K562 (cell line): ENCODE data around the gene HMGXB3. TPM values are rescaled to one million over a fixed set of nuclear protein-coding genes. Genes with fewer than 3 reads are reported as not detected.

ENCODE experiments used
- AFF1 ChIP-seq, 2 experiments: fragments of 450-650 bp; IDR thresholded peaks; 2 replicates each; pipeline ENCODE4 v1.6.1; 2018; ENCODE audit warnings: mild to moderate bottlenecking in 2 of 2, low read depth in 1 of 2; ENCODE audit not compliant: partially characterized antibody in 2 of 2
- CBX5 ChIP-seq: IDR thresholded peaks from 2 replicates; pipeline ENCODE4 v1.6.1; 2014; ENCODE audit warnings: low read depth, borderline replicate concordance
- COPS2 ChIP-seq: fragments of 450-650 bp; conservative IDR thresholded peaks from 2 replicates; pipeline ENCODE4 v1.6.1; 2016; ENCODE audit warnings: mild to moderate bottlenecking, moderate library complexity
- FOXK2 ChIP-seq, 2 experiments: fragments of 450-650 bp; IDR thresholded peaks in 1 of 2; conservative IDR thresholded peaks in 1 of 2; 2 replicates each; pipeline ENCODE4 v1.6.1; 2016; ENCODE audit warnings: low read depth in 2 of 2, mild to moderate bottlenecking in 1 of 2
- GABPA ChIP-seq: fragments of 200-800 bp; sonication (Bioruptor generic); conservative IDR thresholded peaks from 2 replicates; pipeline ENCODE4 v1.6.1; 2016; ENCODE audit warnings: low read depth, missing genetic modification characterization, missing compliant biosample characterization
- GABPB1 ChIP-seq: sonication (generic); formaldehyde crosslinking; IDR thresholded peaks from 2 replicates; pipeline ENCODE4 v1.8.0; 2022; ENCODE audit warnings: mild to moderate bottlenecking, missing genetic modification reagents
- HNRNPH1 ChIP-seq: fragments of 200-400 bp; formaldehyde crosslinking; optimal IDR thresholded peaks from 2 replicates; pipeline ENCODE3; 2017; ENCODE audit warnings: low read depth, mild to moderate bottlenecking, low read length, moderate library complexity
- IFI16 ChIP-seq: fragments of 250-450 bp; sonication (Bioruptor Pico); IDR thresholded peaks from 2 replicates; pipeline ENCODE4 v2.1.2; 2022; ENCODE audit warnings: mild to moderate bottlenecking, inconsistent platforms
- JUN ChIP-seq, 2 experiments: sonication (generic) in 1 of 2; formaldehyde crosslinking in 1 of 2; IDR thresholded peaks; 2 replicates each; pipeline versions ENCODE4 v1.6.1 to v1.8.0; 2012 to 2022; ENCODE audit warnings: borderline replicate concordance in 2 of 2, mild to moderate bottlenecking in 2 of 2, improper control_type of control experiment in 1 of 2, low read depth in 1 of 2, low read length in 1 of 2, missing genetic modification reagents in 1 of 2
- KLF16 ChIP-seq: IDR thresholded peaks from 2 replicates; pipeline ENCODE4 v1.6.1; 2016; ENCODE audit warnings: antibody characterized with exemption
- NRF1 ChIP-seq, 2 experiments: fragments of 450-650 bp; IDR thresholded peaks in 1 of 2; conservative IDR thresholded peaks in 1 of 2; 2 replicates each; pipeline ENCODE4 v1.6.1; 2014; ENCODE audit warnings: mild to moderate bottlenecking in 2 of 2
- PHF8 ChIP-seq: fragments of 200-600 bp; sonication (generic); IDR thresholded peaks from 2 replicates; pipeline ENCODE4 v1.6.1; 2012; ENCODE audit warnings: mixed run types, mild to moderate bottlenecking, inconsistent platforms, low read length, moderate library complexity, borderline replicate concordance
- PPARD ChIP-seq: fragments of 250-450 bp; sonication (Bioruptor Pico); IDR thresholded peaks from 2 replicates; pipeline ENCODE4 v1.8.0; 2022; ENCODE audit warnings: inconsistent platforms, mild to moderate bottlenecking, moderate library complexity
- RUNX1 ChIP-seq: sonication (generic); IDR thresholded peaks from 2 replicates; pipeline ENCODE4 v1.6.1; 2016; ENCODE audit warnings: antibody characterized with exemption, low read depth
- TOE1 ChIP-seq, 2 experiments: fragments of 450-650 bp in 1 of 2; sonication (generic) in 1 of 2; formaldehyde crosslinking in 1 of 2; IDR thresholded peaks; 2 replicates each; pipeline versions ENCODE4 v1.7.1 to v1.8.0; 2016 to 2022; ENCODE audit warnings: borderline replicate concordance in 2 of 2, mild to moderate bottlenecking in 2 of 2, antibody characterized with exemption in 1 of 2, inconsistent platforms in 1 of 2, low read depth in 1 of 2, missing genetic modification reagents in 1 of 2, moderate library complexity in 1 of 2
- ZNF395 ChIP-seq: fragments of 200-800 bp; sonication (Bioruptor generic); IDR thresholded peaks from 2 replicates; pipeline ENCODE4 v1.6.1; 2017; ENCODE audit warnings: missing genetic modification characterization, missing compliant biosample characterization
- ZNF431 ChIP-seq: sonication (generic); formaldehyde crosslinking; IDR thresholded peaks from 2 replicates; pipeline ENCODE4 v1.8.0; 2022; ENCODE audit warnings: mild to moderate bottlenecking, missing genetic modification reagents
- ZNF717 ChIP-seq: fragments of 250-450 bp; sonication (Bioruptor Pico); IDR thresholded peaks from 2 replicates; pipeline ENCODE4 v1.5.0; 2021
- polyA plus RNA-seq, 8 experiments: library from polyadenylated mRNA; depleted of rRNA in 4 of 8; stranded (reverse) in 5 of 8; unstranded in 3 of 8; fragments of >200 nt; fragmentation: Nextera tagmentation in 2 of 8; fragmentation: Illumina TruSeq in 1 of 8; extraction: Ambion mirVana in 2 of 8; extraction: Trizol in 1 of 8; gene quantifications; 2 replicates each; pipeline versions ENCODE4 v1.2.1 to v1.2.3, GENCODE V29; 2011 to 2014; ENCODE audit warnings: inconsistent platforms in 1 of 8, missing spikeins in 1 of 8
- total RNA-seq, 7 experiments: library from RNA; depleted of rRNA in 6 of 7; stranded (reverse); fragments of >200 nt in 6 of 7; fragmentation: Illumina TruSeq in 2 of 7; extraction: Trizol in 2 of 7; gene quantifications; 2 replicates each; pipeline versions ENCODE4 v1.2.1 to v1.2.3, GENCODE V29; 2011 to 2021; ENCODE audit warnings: low replicate concordance in 1 of 7
- TF ChIP-seq, protein P1 (sequence below): fragments of 250-450 bp; sonication (Bioruptor Pico); IDR thresholded peaks from 2 replicates; pipeline ENCODE4 v1.4.0; 2020; ENCODE audit warnings: borderline replicate concordance

Gene HMGXB3
- total and polyA plus RNA-seq, 9 of the 15 experiments (the other 6 are each of a cell fraction or from before 2014, with no cell fraction given), result 1.8 to 44.1 (median 32.2) TPM

- TF ChIP-seq ZNF395, result no peak
- no peak for TF ChIP-seq FOXK2 (conservative IDR thresholded peaks at IDR 0.05 in 1 of 2, IDR thresholded peaks at IDR 0.05 in 1 of 2; ENCODE audit: low read depth in 2 of 2)
- no peak for TF ChIP-seq PHF8
- no peak for TF ChIP-seq HNRNPH1
- TF ChIP-seq, protein P1, sequence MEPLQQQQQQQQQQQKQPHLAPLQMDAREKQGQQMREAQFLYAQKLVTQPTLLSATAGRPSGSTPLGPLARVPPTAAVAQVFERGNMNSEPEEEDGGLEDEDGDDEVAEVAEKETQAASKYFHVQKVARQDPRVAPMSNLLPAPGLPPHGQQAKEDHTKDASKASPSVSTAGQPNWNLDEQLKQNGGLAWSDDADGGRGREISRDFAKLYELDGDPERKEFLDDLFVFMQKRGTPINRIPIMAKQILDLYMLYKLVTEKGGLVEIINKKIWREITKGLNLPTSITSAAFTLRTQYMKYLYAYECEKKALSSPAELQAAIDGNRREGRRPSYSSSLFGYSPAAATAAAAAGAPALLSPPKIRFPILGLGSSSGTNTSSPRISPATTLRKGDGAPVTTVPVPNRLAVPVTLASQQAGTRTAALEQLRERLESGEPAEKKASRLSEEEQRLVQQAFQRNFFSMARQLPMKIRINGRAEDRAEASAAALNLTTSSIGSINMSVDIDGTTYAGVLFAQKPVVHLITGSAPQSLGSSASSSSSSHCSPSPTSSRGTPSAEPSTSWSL (CRISPR knock-in tag), result no peak
- no peak for TF ChIP-seq ZNF431 (CRISPR knock-in tag)
- no peak for TF ChIP-seq CBX5
- TF ChIP-seq GABPB1 (CRISPR knock-in tag), result 0 out of 2 replicates have a peak, but pooled peaks have one; percentile 25
- no peak for TF ChIP-seq GABPA (tag)
- no peak for TF ChIP-seq AFF1 (IDR thresholded peaks at IDR 0.05; ENCODE audit: low read depth in 1 of 2, partially characterized antibody in 2 of 2)
- no peak for TF ChIP-seq TOE1 (IDR thresholded peaks at IDR 0.05; ENCODE audit: borderline replicate concordance)
- TF ChIP-seq TOE1 (CRISPR knock-in tag; IDR thresholded peaks at IDR 0.05; ENCODE audit: borderline replicate concordance, low read depth), result no peak
- no peak for TF ChIP-seq IFI16
- no peak for TF ChIP-seq ZNF717 (CRISPR knock-in tag)
- no peak for TF ChIP-seq PPARD (CRISPR knock-in tag)
- TF ChIP-seq NRF1 (conservative IDR thresholded peaks at IDR 0.05 in 1 of 2, IDR thresholded peaks at IDR 0.05 in 1 of 2), result no peak
- no peak for TF ChIP-seq JUN (IDR thresholded peaks at IDR 0.05; ENCODE audit: borderline replicate concordance, low read depth, low read length)
- TF ChIP-seq JUN (CRISPR knock-in tag; IDR thresholded peaks at IDR 0.05; ENCODE audit: borderline replicate concordance), result no peak
- TF ChIP-seq RUNX1, result no peak
- no peak for TF ChIP-seq KLF16
- TF ChIP-seq COPS2, result no peak
These were observed 9.8 kb upstream of the HMGXB3 start (continued) for GRCh38 chr5:149990518-149991376.
